T-cell (primary cell): Measurements from ENCODE around the gene LMO1. TPM values are rescaled to one million over a fixed set of nuclear protein-coding genes. Genes with fewer than 3 reads are reported as not detected.

Experiments
- ATAC-seq, 4 experiments: fragments of 200-7000 bp in 3 of 4; fragments of 150-1000 bp in 1 of 4; cut with Tn5 transposase; replicated peaks in 1 of 4; 1 replicate in 3 of 4; 2 replicates in 1 of 4; pipeline ENCODE4 v1.10.0; 2021; ENCODE audit warnings: moderate library complexity in 3 of 4, mild to moderate bottlenecking in 2 of 4, moderate number of reproducible peaks in 1 of 4
- CTCF ChIA-PET, 2 donors: fragments of 300-600 bp; sonication (Branson Sonifier 250); formaldehyde crosslinking; loops; one replicate each; lab custom pipeline; 2022; ENCODE audit warnings: antibody characterized with exemption in 2 of 2; lab: Charles Lee
- POLR2A ChIA-PET, 2 donors: fragments of 300-600 bp; sonication (Branson Sonifier 250); formaldehyde crosslinking; loops; one replicate each; lab custom pipeline; 2022; ENCODE audit warnings: antibody characterized with exemption in 2 of 2; lab: Charles Lee
- DNase-seq, 35 experiments: peaks; one replicate each; pipeline versions ENCODE4 v3.0.0 to v3.0.0-alpha.2; 2013 to 2023
- H3K27ac ChIP-seq: one replicate; pipeline ENCODE4 v1.5.1; 2013; ENCODE audit warnings: low read length
- H3K27me3 ChIP-seq, 2 experiments: replicated peaks in 1 of 2; 1 replicate in 1 of 2; 2 replicates in 1 of 2; pipeline versions ENCODE4 v1.6.1 to v1.7.0; 2013; ENCODE audit warnings: low read length in 1 of 2, mixed read lengths in 1 of 2; ENCODE audit not compliant: control insufficient read depth in 2 of 2, insufficient read depth in 2 of 2; ENCODE audit errors: extremely low read depth in 1 of 2
- H3K36me3 ChIP-seq, 2 donors: 1 replicate in 1 of 2; 2 replicates in 1 of 2; pipeline versions ENCODE4 v1.6.1 to v1.7.0; 2013; ENCODE audit warnings: low read length in 1 of 2; ENCODE audit not compliant: control insufficient read depth in 2 of 2, insufficient read depth in 1 of 2; ENCODE audit errors: extremely low read depth in 1 of 2
- H3K4me1 ChIP-seq, 2 experiments: 1 replicate in 1 of 2; 2 replicates in 1 of 2; pipeline versions ENCODE4 v1.6.1 to v1.7.0; 2013; ENCODE audit warnings: low read length in 2 of 2, mixed read lengths in 1 of 2; ENCODE audit not compliant: insufficient read depth in 2 of 2, control insufficient read depth in 1 of 2; ENCODE audit errors: extremely low read depth in 1 of 2
- H3K4me3 ChIP-seq, 2 donors: 1 replicate in 1 of 2; 2 replicates in 1 of 2; pipeline versions ENCODE4 v1.5.1 to v1.7.0; 2013; ENCODE audit warnings: mild to moderate bottlenecking in 2 of 2, low read length in 1 of 2, moderate library complexity in 1 of 2; ENCODE audit not compliant: control insufficient read depth in 1 of 2; ENCODE audit errors: extremely low read depth in 1 of 2
- H3K9me3 ChIP-seq: 2 replicates; pipeline ENCODE4 v1.7.0; 2013
- H3K27ac Mint-ChIP-seq, 2 donors: one replicate each; pipeline ENCODE4 v1.8.0; 2020 to 2021; ENCODE audit warnings: mild to moderate bottlenecking in 2 of 2, mixed read lengths in 2 of 2
- H3K27me3 Mint-ChIP-seq, 2 donors: one replicate each; pipeline ENCODE4 v1.8.0; 2021 to 2022; ENCODE audit warnings: mixed read lengths in 2 of 2
- H3K36me3 Mint-ChIP-seq: one replicate; pipeline ENCODE4 v1.8.0; 2021; ENCODE audit warnings: mixed read lengths
- H3K4me1 Mint-ChIP-seq, 3 donors: one replicate each; pipeline ENCODE4 v1.8.0; 2020 to 2022; ENCODE audit warnings: mixed read lengths in 3 of 3, mild to moderate bottlenecking in 1 of 3
- H3K4me3 Mint-ChIP-seq, 3 donors: one replicate each; pipeline ENCODE4 v1.8.0; 2020 to 2022; ENCODE audit warnings: mild to moderate bottlenecking in 3 of 3, mixed read lengths in 3 of 3, moderate library complexity in 3 of 3
- H3K9me3 Mint-ChIP-seq, 3 donors: one replicate each; pipeline ENCODE4 v1.8.0; 2020 to 2022; ENCODE audit warnings: mixed read lengths in 3 of 3
- WGBS: methylation state at CpG from one replicate; pipeline ENCODE4 v1.1.5; 2013; ENCODE audit warnings: missing lambda C conversion rate; ENCODE audit not compliant: insufficient coverage; 5-methylcytosine and 5-hydroxymethylcytosine counted together
- total RNA-seq, 35 experiments: library from RNA in 6 of 35; stranded (reverse) in 6 of 35; fragments of 120-200 nt in 1 of 35; gene quantifications; one replicate each; pipeline versions ENCODE4 v1.2.1 to v1.2.4 and lab custom pipeline; 2013 to 2026

LMO1 gene
- total RNA-seq, 5 donors from 2014 or later (not counting 1 experiment from before 2014, with no cell fraction given): not detected

DNA sequence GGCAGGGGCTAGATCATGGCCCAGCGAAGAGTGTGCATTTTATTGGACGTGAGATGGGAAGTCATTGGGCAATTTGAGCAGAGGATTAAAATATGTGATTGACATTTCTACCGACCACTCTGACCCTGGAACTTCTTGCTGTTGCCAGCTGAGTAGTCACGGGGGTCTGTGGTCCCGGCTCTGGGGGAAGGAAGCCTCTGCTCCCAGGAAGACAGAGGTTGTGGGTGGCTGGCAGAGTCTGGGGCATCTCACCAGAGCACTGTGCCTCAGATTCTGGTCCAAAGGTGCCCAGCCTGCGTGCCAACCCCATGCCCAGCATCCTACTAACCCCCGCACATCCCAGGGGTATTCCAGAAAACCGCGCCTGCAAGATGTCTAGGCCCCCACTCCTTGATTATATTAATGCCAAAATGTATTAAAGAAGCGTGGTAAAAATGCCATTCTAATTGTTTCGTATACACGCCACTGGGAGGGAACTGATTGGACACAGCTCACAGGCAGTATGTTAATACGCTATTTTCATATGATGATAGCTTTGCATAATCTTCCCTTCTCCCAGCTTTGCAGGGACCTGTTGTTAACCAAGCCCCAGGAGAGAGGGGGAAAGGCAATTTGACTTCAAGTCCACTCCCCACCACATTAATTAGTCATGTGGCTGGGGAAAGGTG, 25.3 kb upstream of the LMO1 start:
- ChIA-PET POLR2A (no interaction called here), CTCF (interaction anchor here in 1 of 2 donors (0.5 kb wide), 1 partner anchor 83 kb away, joined by 9 read pairs; no protein-coding TSS in a partner anchor)
- Histone ChIP-seq H3K27ac (no peak overlapping the region), H3K27me3 (peaks cover 0 to 26% of the 10 kb centered on the region in 2 experiments), H3K36me3 (no peaks in the 10 kb centered on the region), H3K4me1 (no peaks in the 10 kb centered on the region), H3K9me3 (no peaks in the 10 kb centered on the region), H3K4me3 (no peak overlapping the region)
- peaks cover 13 to 15% of the 10 kb centered on the region in 2 donors for H3K27me3 Mint-ChIP-seq
- H3K4me3 Mint-ChIP-seq: no peak overlapping the region
- no peaks in the 10 kb centered on the region for H3K36me3 Mint-ChIP-seq
- H3K9me3 Mint-ChIP-seq: no peaks in the 10 kb centered on the region
- WGBS: 74% methylated on average over 4 of the region's 13 CpGs
- no peaks in the 10 kb centered on the region for H3K4me1 Mint-ChIP-seq
- no peak overlapping the region for H3K27ac Mint-ChIP-seq
- ATAC-seq: no peak
- DNase-seq: no peak

DNA sequence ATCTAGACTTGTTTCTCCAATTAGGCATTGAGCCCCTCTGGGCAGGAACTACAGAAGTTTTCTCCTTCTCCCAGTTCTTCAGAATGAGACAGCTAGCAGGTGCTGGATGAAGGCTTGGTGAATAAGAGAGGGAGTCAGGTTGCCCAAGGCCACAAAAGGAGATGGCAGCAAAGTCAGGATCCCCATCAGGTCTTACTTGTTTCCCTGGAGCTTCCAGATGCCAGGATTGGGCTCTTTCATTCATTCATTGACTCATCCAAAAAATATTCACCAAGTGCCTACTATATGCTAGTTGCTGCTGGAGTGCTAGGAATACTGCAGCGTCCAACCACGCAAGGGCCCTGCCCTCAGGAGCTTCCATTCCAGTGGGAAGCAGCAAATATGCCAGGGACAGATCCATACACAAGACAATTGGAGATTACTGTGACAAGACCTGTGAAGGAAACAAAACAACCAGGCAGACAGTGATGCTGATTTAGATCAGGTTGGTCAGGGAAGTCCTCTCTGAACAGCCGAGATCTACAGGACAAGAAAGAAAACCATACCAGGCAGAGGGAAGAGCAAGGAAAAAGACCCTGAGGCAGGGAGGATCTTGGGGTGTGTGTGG, 24.6 kb upstream of the LMO1 start:
- ATAC-seq (no peak), DNase-seq (no peak)
- no peak overlapping the region for H3K27ac ChIP-seq
- H3K4me3 ChIP-seq: no peak overlapping the region
- Mint-ChIP-seq H3K27ac (no peak overlapping the region), H3K9me3 (no peaks in the 10 kb centered on the region), H3K27me3 (peaks cover 13 to 15% of the 10 kb centered on the region in 2 donors), H3K4me1 (no peaks in the 10 kb centered on the region), H3K36me3 (no peaks in the 10 kb centered on the region), H3K4me3 (no peak overlapping the region)
- WGBS: 86% methylated on average over 2 of the region's 3 CpGs
- no peaks in the 10 kb centered on the region for H3K36me3 ChIP-seq
- H3K9me3 ChIP-seq: no peaks in the 10 kb centered on the region
- H3K27me3 ChIP-seq: peaks cover 0 to 31% of the 10 kb centered on the region in 2 experiments
- ChIA-PET POLR2A (no interaction called here), CTCF (no interaction called here)
- no peaks in the 10 kb centered on the region for H3K4me1 ChIP-seq

DNA sequence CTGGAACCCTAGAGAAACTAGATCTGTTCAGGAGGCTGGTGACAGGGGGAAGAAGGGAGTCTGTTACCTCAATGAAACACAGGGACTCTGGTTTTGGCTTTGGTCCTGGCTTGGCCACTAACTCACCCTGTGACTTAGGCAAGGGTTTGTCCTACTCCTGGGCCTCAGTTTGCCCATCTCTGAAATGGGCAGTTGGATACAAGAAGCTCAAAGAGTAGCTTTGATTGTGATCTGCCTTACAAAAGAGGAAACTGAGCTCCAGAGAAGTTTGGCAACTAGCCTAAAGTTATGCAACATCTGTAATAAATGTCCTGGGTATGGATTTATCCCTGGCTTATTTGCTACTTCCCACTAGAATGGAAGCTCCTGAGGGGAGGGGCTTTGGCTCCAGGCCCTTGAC, 24.0 kb upstream of the LMO1 start:
- Mint-ChIP-seq H3K27ac (no peak overlapping the region), H3K27me3 (peaks cover 13 to 15% of the 10 kb centered on the region in 2 donors), H3K9me3 (no peaks in the 10 kb centered on the region), H3K4me3 (no peak overlapping the region), H3K36me3 (no peaks in the 10 kb centered on the region), H3K4me1 (no peaks in the 10 kb centered on the region)
- DNase-seq: no peak
- CTCF ChIA-PET: no interaction called here
- H3K36me3 ChIP-seq: no peaks in the 10 kb centered on the region
- H3K27me3 ChIP-seq: peaks cover 0 to 35% of the 10 kb centered on the region in 2 experiments
- POLR2A ChIA-PET: no interaction called here
- H3K27ac ChIP-seq: no peak overlapping the region
- ATAC-seq: no peak
- no peaks in the 10 kb centered on the region for H3K4me1 ChIP-seq
- no peak overlapping the region for H3K4me3 ChIP-seq
- H3K9me3 ChIP-seq: no peaks in the 10 kb centered on the region

DNA sequence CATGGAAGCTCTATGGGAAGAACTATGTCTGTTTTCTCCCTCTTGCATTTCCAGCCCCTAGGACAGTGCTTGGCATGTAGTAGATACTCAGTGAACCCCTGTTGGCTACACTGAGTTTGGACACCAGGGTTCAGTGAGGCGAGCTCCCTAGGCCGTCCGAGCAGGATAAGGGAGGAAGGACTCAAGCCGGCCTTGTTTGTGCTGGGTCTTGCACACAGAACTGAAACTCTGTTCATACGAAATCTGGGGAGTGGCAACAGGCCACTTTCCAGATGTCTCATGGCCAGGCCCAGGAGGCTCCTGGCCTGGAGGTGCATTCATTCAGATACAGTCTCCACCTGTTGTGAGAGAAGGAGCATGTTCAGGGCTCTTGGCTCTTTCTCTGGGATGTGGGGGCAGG, 23.6 kb upstream of the LMO1 start:
- DNase-seq (no peak), ATAC-seq (no peak)
- Mint-ChIP-seq H3K36me3 (no peaks in the 10 kb centered on the region), H3K4me1 (no peaks in the 10 kb centered on the region), H3K27me3 (peaks cover 13 to 15% of the 10 kb centered on the region in 2 donors), H3K27ac (no peak overlapping the region), H3K4me3 (no peak overlapping the region), H3K9me3 (no peaks in the 10 kb centered on the region)
- peaks cover 0 to 39% of the 10 kb centered on the region in 2 experiments for H3K27me3 ChIP-seq
- H3K9me3 ChIP-seq: no peaks in the 10 kb centered on the region
- no peak overlapping the region for H3K4me3 ChIP-seq
- POLR2A ChIA-PET: no interaction called here
- H3K4me1 ChIP-seq: no peaks in the 10 kb centered on the region
- CTCF ChIA-PET: no interaction called here
- H3K27ac ChIP-seq: no peak overlapping the region
- no peaks in the 10 kb centered on the region for H3K36me3 ChIP-seq
- WGBS: 90% methylated on average over 5 of the region's 5 CpGs

DNA sequence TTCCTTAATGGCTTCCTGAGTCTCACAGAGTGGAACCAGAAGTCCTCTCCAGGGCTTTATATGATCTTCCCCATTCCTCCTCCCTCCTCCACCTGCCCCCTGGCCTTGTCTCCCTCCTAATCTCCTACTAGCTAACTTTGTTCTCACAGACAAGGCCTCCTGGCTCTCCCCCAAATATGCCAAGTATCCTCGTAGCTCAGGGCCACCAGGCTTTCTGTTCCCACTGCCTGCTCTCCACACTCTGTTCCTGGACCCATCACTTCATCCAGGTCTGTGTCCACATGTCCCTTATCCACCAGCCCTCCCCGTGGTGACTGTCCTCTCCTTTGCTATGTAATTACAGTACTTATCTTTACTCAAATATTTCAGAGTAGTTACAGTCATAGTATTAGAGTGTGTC, 23.2 kb upstream of the LMO1 start:
- H3K27ac Mint-ChIP-seq: no peak overlapping the region
- peaks cover 13 to 15% of the 10 kb centered on the region in 2 donors for H3K27me3 Mint-ChIP-seq
- ChIA-PET CTCF (no interaction called here), POLR2A (no interaction called here)
- H3K36me3 Mint-ChIP-seq: no peaks in the 10 kb centered on the region
- H3K4me3 Mint-ChIP-seq: no peak overlapping the region
- Histone ChIP-seq H3K36me3 (no peaks in the 10 kb centered on the region), H3K9me3 (no peaks in the 10 kb centered on the region), H3K4me3 (no peak overlapping the region), H3K4me1 (no peaks in the 10 kb centered on the region), H3K27ac (no peak overlapping the region), H3K27me3 (peaks cover 0 to 40% of the 10 kb centered on the region in 2 experiments)
- H3K9me3 Mint-ChIP-seq: no peaks in the 10 kb centered on the region
- ATAC-seq: no peak
- no peaks in the 10 kb centered on the region for H3K4me1 Mint-ChIP-seq
- WGBS: 80% methylated on average over 1 of the region's 2 CpGs
- DNase-seq: no peak

DNA sequence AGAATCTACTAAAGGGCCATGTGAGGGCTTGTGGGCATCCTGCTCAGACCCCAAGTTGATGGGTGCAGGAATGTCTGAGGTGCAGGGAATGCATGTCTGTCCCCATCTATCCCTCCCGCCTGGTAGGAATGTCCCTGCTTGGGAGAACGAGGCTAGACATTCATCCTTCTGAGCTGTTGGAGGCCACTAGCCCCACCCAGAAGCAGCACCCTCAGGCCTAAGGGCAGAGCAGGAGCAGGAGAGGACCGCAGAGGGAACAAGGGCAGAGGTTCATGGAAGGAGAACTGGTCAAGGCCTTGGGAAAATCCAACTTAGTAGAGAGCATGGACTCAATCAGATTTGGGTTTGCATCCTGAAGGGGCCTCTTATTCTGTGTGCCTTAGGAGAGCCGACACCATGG, 22.1 kb upstream of the LMO1 start:
- H3K27ac ChIP-seq: no peak overlapping the region
- H3K27me3 Mint-ChIP-seq: peaks cover 12% of the 10 kb centered on the region in 2 donors
- no peak overlapping the region for H3K4me3 Mint-ChIP-seq
- no peak overlapping the region for H3K27ac Mint-ChIP-seq
- no peaks in the 10 kb centered on the region for H3K4me1 Mint-ChIP-seq
- no peaks in the 10 kb centered on the region for H3K4me1 ChIP-seq
- no peaks in the 10 kb centered on the region for H3K9me3 Mint-ChIP-seq
- H3K9me3 ChIP-seq: no peaks in the 10 kb centered on the region
- no peak for ATAC-seq
- no peak overlapping the region for H3K4me3 ChIP-seq
- H3K27me3 ChIP-seq: peaks cover 0 to 36% of the 10 kb centered on the region in 2 experiments
- CTCF ChIA-PET: no interaction called here
- 74% methylated on average over 3 of the region's 4 CpGs for WGBS
- H3K36me3 Mint-ChIP-seq: no peaks in the 10 kb centered on the region
- no peak for DNase-seq
- POLR2A ChIA-PET: no interaction called here
- H3K36me3 ChIP-seq: no peaks in the 10 kb centered on the region
